Keratinocyte (primary cell): Measurements from ENCODE around the gene ZNF132. TPM values are rescaled to one million over a fixed set of nuclear protein-coding genes. Genes with fewer than 3 reads are reported as not detected.
A peak's percentile ranks its signal among the peaks of the same experiment; 100 is the strongest.

Experiments
- DNase-seq: peaks from one replicate; pipeline ENCODE4 v3.0.0-alpha.2; 2011; ENCODE audit warnings: low read depth, missing footprints, low spot score
- FAIRE-seq: peaks from 2 replicates; lab custom pipeline; 2011; peaks lifted over from hg19 to GRCh38; lab: Jason Lieb, UNC
- H2AFZ ChIP-seq: 2 replicates; pipeline ENCODE4 v1.6.0; 2012; ENCODE audit warnings: low read length, control low read depth, inconsistent platforms; ENCODE audit not compliant: control insufficient read depth
- H3K27ac ChIP-seq: 2 replicates; pipeline ENCODE4 v1.5.1; 2011; ENCODE audit warnings: low read length; ENCODE audit not compliant: control insufficient read depth, insufficient read depth
- H3K27me3 ChIP-seq: 3 replicates; pipeline ENCODE4 v1.6.0; 2011; ENCODE audit warnings: low read length; ENCODE audit not compliant: control insufficient read depth, insufficient read depth; ENCODE audit errors: extremely low read depth
- H3K36me3 ChIP-seq, 2 experiments: 2 replicates in 1 of 2; 3 replicates in 1 of 2; pipeline ENCODE4 v1.5.1; 2011; ENCODE audit warnings: low read length in 2 of 2, mild to moderate bottlenecking in 1 of 2; ENCODE audit not compliant: control insufficient read depth in 2 of 2, insufficient read depth in 2 of 2; ENCODE audit errors: extremely low read depth in 1 of 2
- H3K4me1 ChIP-seq: 3 replicates; pipeline ENCODE4 v1.5.1; 2011; ENCODE audit warnings: low read length; ENCODE audit not compliant: control insufficient read depth, insufficient read depth; ENCODE audit errors: extremely low read depth
- H3K4me2 ChIP-seq: 3 replicates; pipeline ENCODE4 v1.6.0; 2011; ENCODE audit warnings: low read depth, low read length; ENCODE audit not compliant: control insufficient read depth, insufficient read depth; ENCODE audit errors: extremely low read depth
- H3K4me3 ChIP-seq, 3 experiments: fragments of 200-600 bp in 1 of 3; sonication (generic) in 1 of 3; 2 replicates in 2 of 3; 3 replicates in 1 of 3; pipeline ENCODE4 v1.5.1; 2011 to 2016; ENCODE audit warnings: low read length in 3 of 3, mild to moderate bottlenecking in 3 of 3, control low read depth in 2 of 3, inconsistent platforms in 1 of 3, low read depth in 1 of 3, mixed read lengths in 1 of 3, mixed run types in 1 of 3, moderate library complexity in 1 of 3; ENCODE audit not compliant: control insufficient read depth in 2 of 3, insufficient read depth in 2 of 3; ENCODE audit errors: extremely low read depth in 1 of 3
- H3K79me2 ChIP-seq: 2 replicates; pipeline ENCODE4 v1.6.0; 2012; ENCODE audit warnings: low read length; ENCODE audit not compliant: control insufficient read depth, insufficient read depth
- H3K9ac ChIP-seq: 3 replicates; pipeline ENCODE4 v1.6.0; 2011; ENCODE audit warnings: low read length; ENCODE audit not compliant: control insufficient read depth, insufficient read depth; ENCODE audit errors: extremely low read depth
- H3K9me1 ChIP-seq: 3 replicates; pipeline ENCODE4 v1.6.0; 2011; ENCODE audit warnings: low read length; ENCODE audit not compliant: control insufficient read depth, insufficient read depth; ENCODE audit errors: extremely low read depth
- H3K9me3 ChIP-seq: 2 replicates; pipeline ENCODE4 v1.5.1; 2012; ENCODE audit warnings: low read depth, low read length; ENCODE audit not compliant: control insufficient read depth
- H4K20me1 ChIP-seq: 3 replicates; pipeline ENCODE4 v1.6.0; 2011; ENCODE audit warnings: low read length; ENCODE audit not compliant: control insufficient read depth, insufficient read depth; ENCODE audit errors: extremely low read depth
- CTCF ChIP-seq, 3 experiments: IDR thresholded peaks in 1 of 3; conservative IDR thresholded peaks in 1 of 3; optimal IDR thresholded peaks in 1 of 3; 2 replicates in 2 of 3; 3 replicates in 1 of 3; pipeline versions ENCODE3 to v1.5.1; 2011; ENCODE audit warnings: low read length in 3 of 3, mild to moderate bottlenecking in 3 of 3, moderate library complexity in 2 of 3, control low read depth in 1 of 3, inconsistent platforms in 1 of 3; ENCODE audit not compliant: insufficient read depth in 2 of 3; ENCODE audit errors: extremely low read depth in 1 of 3
- EZH2 ChIP-seq: IDR thresholded peaks from one replicate; pipeline ENCODE4 v1.6.1; 2012; ENCODE audit warnings: inconsistent platforms, mild to moderate bottlenecking, low read length, moderate library complexity
- dilution Hi-C: fragments of 300-500 bp; cut with MboI; formaldehyde crosslinking; loops from one replicate; pipeline ENCODE4 v1.7.0; 2020; ENCODE audit warnings: low sequenced_read_pairs; ENCODE audit not compliant: extremely low pct_ligation_motif_present
- polyA plus RNA-seq, 5 experiments: library from polyadenylated mRNA; depleted of rRNA in 3 of 5; stranded (reverse) in 3 of 5; stranded (forward) in 1 of 5; unstranded in 1 of 5; fragments of >200 nt; gene quantifications; 1 replicate in 1 of 5; 2 replicates in 3 of 5; 3 replicates in 1 of 5; pipeline versions ENCODE4 v1.2.1 to v1.2.3, GENCODE V29; 2011 to 2012; ENCODE audit warnings: missing spikeins in 2 of 5, low read depth in 1 of 5, low replicate concordance in 1 of 5

Gene ZNF132
- polyA plus RNA-seq, 1 donor (not counting 4 experiments of a cell fraction or from before 2014, with no cell fraction given): 1.6 TPM

GRCh38 chr19:58385891-58386575 lies 53.9 kb downstream of the ZNF132 start:
- TF ChIP-seq CTCF (optimal IDR thresholded peaks at IDR 0.05 in 1 of 3, IDR thresholded peaks at IDR 0.05 in 1 of 3, conservative IDR thresholded peaks at IDR 0.05 in 1 of 3; ENCODE audit: extremely low read depth in 1 of 3, insufficient read depth in 2 of 3, low read length in 3 of 3) (no peak), EZH2 (no peak)
- H3K9ac ChIP-seq: peak overlapping the region; percentile 99
- no peak for DNase-seq
- dilution Hi-C loops: no loop called here
- H3K4me3 ChIP-seq: peak overlapping the region; percentile 77 to 91 (median 89)
- H3K4me2 ChIP-seq: peak overlapping the region; percentile 97
- H3K27me3 ChIP-seq: no peaks in the 10 kb centered on the region
- peaks cover 11% of the 10 kb centered on the region for H4K20me1 ChIP-seq
- H2AFZ ChIP-seq: peak overlapping the region; percentile 74
- H3K36me3 ChIP-seq: peaks cover 7 to 24% of the 10 kb centered on the region in 2 experiments
- FAIRE-seq: no peak
- peaks cover 35% of the 10 kb centered on the region for H3K4me1 ChIP-seq
- H3K79me2 ChIP-seq: peaks cover 56% of the 10 kb centered on the region
- no peaks in the 10 kb centered on the region for H3K9me1 ChIP-seq
- no peaks in the 10 kb centered on the region for H3K9me3 ChIP-seq
- H3K27ac ChIP-seq: peak overlapping the region; percentile 98

GRCh38 chr19:58385313-58385890 lies 54.6 kb downstream of the ZNF132 start:
- Histone ChIP-seq H3K9me1 (no peaks in the 10 kb centered on the region), H3K79me2 (peaks cover 50% of the 10 kb centered on the region), H3K4me1 (peaks cover 32% of the 10 kb centered on the region), H3K27ac (peak overlapping the region; percentile 98), H2AFZ (no peak overlapping the region), H3K36me3 (peaks cover 3 to 18% of the 10 kb centered on the region in 2 experiments), H3K27me3 (no peaks in the 10 kb centered on the region), H4K20me1 (peaks cover 5% of the 10 kb centered on the region), H3K4me3 (peak overlapping the region; percentile 77 to 91 (median 89)), H3K9me3 (no peaks in the 10 kb centered on the region), H3K4me2 (peak overlapping the region; percentile 97), H3K9ac (peak overlapping the region; percentile 99)
- TF ChIP-seq EZH2: no peak
- DNase-seq (no peak), FAIRE-seq (no peak)
- dilution Hi-C loops: no loop called here
